Activated T-cell treated with anti-CD3 and anti-CD28 coated beads, Interleukin-2, amount 50 U/mL, for 72 hours (primary cell): ENCODE data around the gene FADS1. TPM values are rescaled to one million over a fixed set of nuclear protein-coding genes. Genes with fewer than 3 reads are reported as not detected.

Experiments
- ATAC-seq, 2 donors: fragments of 150-1000 bp; cut with Tn5 transposase; replicated peaks in 1 of 2; 2 replicates each; pipeline ENCODE4 v1.10.0; 2021; ENCODE audit warnings: moderate library complexity in 2 of 2, mild to moderate bottlenecking in 1 of 2
- DNase-seq, 2 donors: peaks; one replicate each; pipeline ENCODE4 v3.0.0; 2021 to 2022; ENCODE audit warnings: mixed read lengths in 1 of 2
- H3K27ac Mint-ChIP-seq: one replicate; pipeline ENCODE4 v1.8.0; 2022; ENCODE audit warnings: mild to moderate bottlenecking, moderate library complexity, mixed read lengths
- H3K27me3 Mint-ChIP-seq: one replicate; pipeline ENCODE4 v1.8.0; 2022; ENCODE audit warnings: low read depth, mixed read lengths
- H3K36me3 Mint-ChIP-seq, 2 donors: one replicate each; pipeline ENCODE4 v1.8.0; 2022; ENCODE audit warnings: mixed read lengths in 2 of 2, mild to moderate bottlenecking in 1 of 2; ENCODE audit not compliant: insufficient read depth in 2 of 2
- H3K4me1 Mint-ChIP-seq: one replicate; pipeline ENCODE4 v1.8.0; 2022; ENCODE audit warnings: low read depth, mixed read lengths
- H3K4me3 Mint-ChIP-seq, 2 donors: one replicate each; pipeline ENCODE4 v1.8.0; 2022; ENCODE audit warnings: mild to moderate bottlenecking in 2 of 2, mixed read lengths in 2 of 2, moderate library complexity in 2 of 2
- H3K9me3 Mint-ChIP-seq, 2 donors: one replicate each; pipeline ENCODE4 v1.8.0; 2022; ENCODE audit warnings: mixed read lengths in 2 of 2
- total RNA-seq, 2 donors: library from RNA; stranded (reverse); gene quantifications; one replicate each; pipeline ENCODE4 v1.2.3, GENCODE V29; 2022

Gene FADS1
- total RNA-seq, 2 donors from 2014 or later: 8.5 to 17.7 TPM

DNA sequence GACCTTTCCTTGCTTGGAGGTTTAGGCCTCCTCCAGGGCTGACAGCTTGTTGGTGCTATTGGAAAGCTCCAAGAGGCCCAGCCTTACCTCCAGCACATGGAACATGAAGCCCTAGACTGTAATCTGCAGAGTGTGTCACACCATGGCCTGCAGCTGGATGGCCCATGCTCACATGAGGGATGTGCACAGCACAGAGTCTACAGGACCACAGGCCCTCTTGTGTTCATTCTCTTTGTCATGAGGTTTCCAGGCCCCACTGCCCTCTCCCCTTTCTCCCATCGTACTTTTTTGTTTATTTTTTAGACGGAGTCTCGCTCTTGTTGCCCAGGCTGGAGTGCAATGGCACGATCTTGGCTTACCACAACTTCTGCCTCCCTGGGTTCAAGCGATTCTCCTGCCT is 10.0 kb downstream of the FADS1 start:
- H3K4me3 Mint-ChIP-seq: no peak overlapping the region

DNA sequence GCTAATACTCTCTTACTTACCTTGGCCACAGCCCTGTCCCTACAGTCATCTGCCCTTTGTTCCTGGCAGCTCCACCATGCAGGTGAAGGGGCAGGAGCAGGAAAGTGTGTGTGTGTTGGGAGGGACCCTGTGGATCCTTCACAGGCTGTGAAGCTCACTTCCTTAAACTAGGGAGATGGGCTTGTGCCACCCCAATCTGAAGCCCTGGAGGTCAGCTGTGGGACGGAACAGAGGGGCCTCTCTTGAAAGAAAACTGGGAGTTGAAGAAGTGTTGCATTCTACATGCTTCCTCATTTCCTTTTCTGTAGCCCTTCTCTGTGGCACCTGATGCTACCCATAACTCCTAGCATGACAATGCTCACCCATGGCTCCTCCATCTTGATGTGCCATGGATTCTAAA is 11.7 kb downstream of the FADS1 start:
- Mint-ChIP-seq H3K4me1 (peaks cover 6% of the 10 kb centered on the region), H3K27ac (peak overlapping the region; percentile 52), H3K27me3 (no peaks in the 10 kb centered on the region), H3K36me3 (peaks cover 0 to 13% of the 10 kb centered on the region in 2 donors), H3K4me3 (no peak overlapping the region), H3K9me3 (no peaks in the 10 kb centered on the region)
- no peak for ATAC-seq
- DNase-seq: no peak

More for the DNA sequence above, 10.0 kb downstream of the FADS1 start:
- DNase-seq: no peak
- no peaks in the 10 kb centered on the region for H3K27me3 Mint-ChIP-seq
- H3K27ac Mint-ChIP-seq: no peak overlapping the region
- no peak for ATAC-seq
- H3K9me3 Mint-ChIP-seq: no peaks in the 10 kb centered on the region
- peaks cover 2% of the 10 kb centered on the region for H3K4me1 Mint-ChIP-seq
- H3K36me3 Mint-ChIP-seq: peaks cover 0 to 14% of the 10 kb centered on the region in 2 donors

DNA sequence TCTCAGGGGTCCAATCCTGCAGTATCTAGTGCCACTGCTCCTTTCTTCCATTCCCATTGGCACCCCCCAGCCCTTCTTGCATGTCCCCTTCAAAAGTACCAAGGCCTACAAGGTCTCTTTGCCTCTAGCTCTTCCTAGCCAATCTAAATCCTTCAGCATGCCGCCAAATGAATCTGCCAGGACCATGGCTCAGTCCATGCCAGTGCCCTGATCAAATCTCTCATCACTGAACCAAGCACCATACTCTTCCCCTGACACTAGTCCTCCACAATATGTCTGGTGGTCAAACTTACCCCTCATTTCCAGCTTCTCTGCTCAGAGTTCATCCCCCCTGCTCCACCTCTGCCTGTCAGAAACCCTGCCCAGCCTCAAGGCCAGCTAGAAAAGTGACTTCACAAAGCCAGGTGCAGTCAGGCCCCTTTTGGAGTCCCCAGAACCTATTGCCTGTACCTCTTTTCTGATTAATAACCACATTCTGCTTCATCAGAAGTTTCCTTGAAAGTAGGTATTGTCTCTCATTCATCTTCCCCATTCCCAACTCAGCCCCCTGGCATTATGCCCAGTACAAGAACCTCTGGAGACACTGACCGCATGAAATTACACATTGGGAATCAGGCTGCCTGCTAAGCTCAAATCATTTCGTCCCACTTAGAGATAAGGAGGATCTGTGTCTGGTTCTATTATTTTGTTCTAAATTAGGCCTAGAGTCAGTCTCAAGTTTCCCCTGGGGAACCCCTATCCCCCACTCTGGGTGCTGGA is 12.7 kb downstream of the FADS1 start:
- no peak for DNase-seq
- Mint-ChIP-seq H3K27me3 (no peaks in the 10 kb centered on the region), H3K36me3 (peaks cover 0 to 13% of the 10 kb centered on the region in 2 donors), H3K27ac (no peak overlapping the region), H3K4me1 (peaks cover 9% of the 10 kb centered on the region), H3K9me3 (no peaks in the 10 kb centered on the region), H3K4me3 (no peak overlapping the region)
- ATAC-seq: no peak

DNA sequence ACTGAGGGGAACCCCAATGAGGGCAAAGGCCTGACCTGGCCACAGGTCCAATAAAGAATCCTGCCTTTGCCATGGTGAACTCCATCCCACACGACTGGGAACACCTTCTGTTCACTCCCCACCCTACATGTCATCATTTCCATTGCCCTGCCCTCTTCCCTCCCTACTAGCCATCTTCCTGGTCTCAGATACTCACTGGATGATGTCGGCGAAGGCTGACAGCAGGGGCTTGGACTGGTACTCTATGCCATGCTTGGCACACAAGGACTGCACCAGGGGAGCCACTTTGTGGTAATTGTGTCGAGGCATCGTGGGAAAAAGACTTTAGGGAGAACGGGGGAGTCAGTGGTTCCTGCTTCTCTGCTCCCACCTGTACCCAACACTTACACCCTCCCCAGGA is 14.2 kb downstream of the FADS1 start:
- peaks cover 0 to 21% of the 10 kb centered on the region in 2 donors for H3K36me3 Mint-ChIP-seq
- no peaks in the 10 kb centered on the region for H3K9me3 Mint-ChIP-seq
- H3K27me3 Mint-ChIP-seq: no peaks in the 10 kb centered on the region
- H3K4me1 Mint-ChIP-seq: peaks cover 12% of the 10 kb centered on the region
- no peak for ATAC-seq
- H3K4me3 Mint-ChIP-seq: no peak overlapping the region
- no peak for DNase-seq
- H3K27ac Mint-ChIP-seq: no peak overlapping the region

DNA sequence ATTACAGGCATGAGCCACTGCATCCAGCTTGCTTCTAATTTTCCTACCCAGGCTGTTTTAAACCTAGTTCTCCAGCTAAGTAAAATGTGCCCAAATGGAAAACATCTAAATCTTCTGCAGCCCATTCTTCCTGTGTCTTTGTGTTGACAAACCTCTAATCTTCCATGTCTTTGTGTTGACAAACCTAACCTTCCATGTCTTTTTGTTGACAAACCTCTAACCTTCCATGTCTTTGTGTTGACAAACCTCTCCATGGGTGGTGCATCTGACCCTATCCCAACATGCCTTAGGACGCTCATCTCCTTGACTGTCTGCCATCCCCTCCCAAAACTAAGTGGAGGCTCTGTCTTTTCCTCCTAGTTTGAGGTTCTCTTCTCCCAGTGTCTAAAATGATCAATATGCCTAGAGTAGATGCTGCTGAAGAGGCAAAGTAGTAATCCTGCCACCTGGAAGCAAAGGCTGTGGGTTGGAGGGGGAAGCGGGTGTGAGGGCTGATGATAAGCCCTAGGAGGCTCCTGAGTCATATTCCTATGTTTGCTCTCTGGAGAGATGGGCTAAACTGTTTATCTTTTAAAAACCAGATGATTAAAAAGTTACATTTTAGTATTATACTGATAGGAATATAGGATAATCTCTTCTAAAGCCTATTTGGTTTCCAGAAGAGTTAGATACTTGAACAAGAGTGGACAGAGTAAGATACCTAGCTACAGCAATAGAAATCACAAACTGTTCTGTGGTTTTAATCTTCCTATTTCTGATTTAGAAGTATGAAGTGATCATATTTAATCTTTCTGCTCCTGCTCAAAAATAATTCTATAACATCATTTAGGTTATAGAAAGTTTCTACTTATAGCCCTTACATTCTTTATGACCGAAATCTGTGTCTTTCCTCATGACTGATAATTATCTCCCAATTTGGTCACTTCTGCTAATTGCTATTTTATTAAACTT is 16.2 kb downstream of the FADS1 start:
- no peak for DNase-seq
- Mint-ChIP-seq H3K27ac (peak overlapping the region; percentile 2), H3K36me3 (peaks cover 1 to 33% of the 10 kb centered on the region in 2 donors)

DNA sequence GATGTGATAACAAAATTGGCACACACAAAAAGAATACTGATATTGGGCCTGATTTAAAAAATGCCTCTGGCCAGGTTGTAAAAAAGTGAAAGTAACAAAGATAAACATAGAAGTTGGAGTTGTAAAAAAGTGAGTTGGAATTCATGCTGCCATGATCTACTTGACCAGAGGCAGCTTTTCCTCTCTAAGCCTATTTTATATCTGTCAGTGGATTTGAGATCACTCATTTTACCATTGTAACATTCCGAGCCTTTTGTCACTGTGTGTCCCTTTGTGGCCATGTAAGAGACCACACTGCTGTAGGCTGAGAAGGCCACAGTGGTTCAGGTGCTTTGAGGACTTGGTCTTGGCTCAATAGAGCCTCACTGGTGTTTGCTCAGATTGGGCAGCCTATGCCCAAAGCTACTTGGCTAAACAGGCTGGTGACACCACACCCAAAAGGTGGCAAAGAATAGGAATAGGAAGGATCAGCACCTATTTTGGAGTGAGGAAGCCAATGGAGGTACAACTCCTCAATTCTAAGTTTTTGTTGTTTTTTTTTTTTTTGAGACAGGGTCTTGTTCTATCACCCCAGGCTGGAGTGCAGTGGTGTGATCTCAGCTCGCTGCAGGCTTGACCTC is 17.0 kb downstream of the FADS1 start:
- Mint-ChIP-seq H3K36me3 (peaks cover 1 to 37% of the 10 kb centered on the region in 2 donors), H3K4me3 (no peak overlapping the region), H3K4me1 (peaks cover 38% of the 10 kb centered on the region), H3K9me3 (no peaks in the 10 kb centered on the region), H3K27me3 (no peaks in the 10 kb centered on the region), H3K27ac (no peak overlapping the region)
- DNase-seq (no peak), ATAC-seq (no peak)

More for the DNA sequence above, 16.2 kb downstream of the FADS1 start:
- Mint-ChIP-seq H3K4me1 (peaks cover 31% of the 10 kb centered on the region), H3K4me3 (no peak overlapping the region), H3K27me3 (no peaks in the 10 kb centered on the region), H3K9me3 (no peaks in the 10 kb centered on the region)
- no peak for ATAC-seq

DNA sequence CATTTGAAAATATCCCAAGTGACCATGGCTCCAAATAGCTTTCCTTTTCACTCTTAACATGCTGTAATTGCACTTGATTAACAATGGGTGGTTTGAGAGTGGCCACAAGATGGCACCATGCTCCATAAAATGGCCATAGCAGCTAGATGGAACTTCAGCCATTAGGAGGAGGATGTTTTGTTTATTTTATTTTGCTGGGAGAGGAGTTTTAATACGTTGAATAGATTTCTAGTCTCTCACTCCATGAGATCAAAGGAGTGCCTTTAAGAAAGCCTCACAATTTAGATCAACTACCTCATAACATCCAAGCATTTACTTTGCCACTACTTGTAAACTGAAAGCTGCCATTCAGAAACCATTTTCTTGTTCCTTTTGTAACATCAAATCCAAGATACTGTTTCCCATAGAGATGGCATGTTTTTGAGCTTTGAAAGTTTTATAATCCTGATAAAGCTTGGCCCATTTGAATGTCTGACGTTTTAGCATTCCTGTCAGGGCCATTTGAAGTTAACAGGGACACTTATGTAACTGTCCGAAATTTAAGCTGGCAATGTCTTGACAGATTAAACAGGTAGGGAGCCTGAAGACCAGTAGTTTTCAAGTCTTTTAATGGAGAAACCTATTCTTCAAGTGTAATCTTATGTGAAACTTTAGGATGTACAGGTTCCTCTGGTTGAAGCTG is 19.4 kb downstream of the FADS1 start:
- Mint-ChIP-seq H3K9me3 (no peaks in the 10 kb centered on the region), H3K4me3 (peak overlapping the region in 1 of 2 donors; percentile 20), H3K4me1 (peaks cover 47% of the 10 kb centered on the region), H3K36me3 (peaks cover 4 to 33% of the 10 kb centered on the region in 2 donors), H3K27ac (peak overlapping the region; percentile 2), H3K27me3 (no peaks in the 10 kb centered on the region)
- ATAC-seq (no peak), DNase-seq (peak; percentile 58 to 69)

DNA sequence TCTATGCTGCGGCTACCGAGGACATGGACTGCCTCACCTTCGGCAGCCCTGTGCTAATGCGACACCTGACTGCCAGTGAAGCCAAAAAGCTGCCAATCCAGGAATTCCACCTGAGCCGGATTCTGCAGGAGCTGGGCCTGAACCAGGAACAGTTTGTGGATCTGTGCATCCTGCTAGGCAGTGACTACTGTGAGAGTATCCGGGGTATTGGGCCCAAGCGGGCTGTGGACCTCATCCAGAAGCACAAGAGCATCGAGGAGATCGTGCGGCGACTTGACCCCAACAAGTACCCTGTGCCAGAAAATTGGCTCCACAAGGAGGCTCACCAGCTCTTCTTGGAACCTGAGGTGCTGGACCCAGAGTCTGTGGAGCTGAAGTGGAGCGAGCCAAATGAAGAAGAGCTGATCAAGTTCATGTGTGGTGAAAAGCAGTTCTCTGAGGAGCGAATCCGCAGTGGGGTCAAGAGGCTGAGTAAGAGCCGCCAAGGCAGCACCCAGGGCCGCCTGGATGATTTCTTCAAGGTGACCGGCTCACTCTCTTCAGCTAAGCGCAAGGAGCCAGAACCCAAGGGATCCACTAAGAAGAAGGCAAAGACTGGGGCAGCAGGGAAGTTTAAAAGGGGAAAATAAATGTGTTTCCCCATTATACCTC is 20.8 kb downstream of the FADS1 start:
- Mint-ChIP-seq H3K36me3 (peaks cover 7 to 34% of the 10 kb centered on the region in 2 donors), H3K4me1 (peaks cover 55% of the 10 kb centered on the region), H3K9me3 (no peaks in the 10 kb centered on the region), H3K4me3 (no peak overlapping the region), H3K27me3 (no peaks in the 10 kb centered on the region), H3K27ac (no peak overlapping the region)
- ATAC-seq (no peak), DNase-seq (no peak)

DNA sequence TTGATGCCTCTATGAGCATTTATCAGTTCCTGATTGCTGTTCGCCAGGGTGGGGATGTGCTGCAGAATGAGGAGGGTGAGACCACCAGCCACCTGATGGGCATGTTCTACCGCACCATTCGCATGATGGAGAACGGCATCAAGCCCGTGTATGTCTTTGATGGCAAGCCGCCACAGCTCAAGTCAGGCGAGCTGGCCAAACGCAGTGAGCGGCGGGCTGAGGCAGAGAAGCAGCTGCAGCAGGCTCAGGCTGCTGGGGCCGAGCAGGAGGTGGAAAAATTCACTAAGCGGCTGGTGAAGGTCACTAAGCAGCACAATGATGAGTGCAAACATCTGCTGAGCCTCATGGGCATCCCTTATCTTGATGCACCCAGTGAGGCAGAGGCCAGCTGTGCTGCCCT is 21.3 kb downstream of the FADS1 start:
- peak overlapping the region in 1 of 2 donors; percentile 21 for H3K4me3 Mint-ChIP-seq
- H3K27me3 Mint-ChIP-seq: no peaks in the 10 kb centered on the region
- ATAC-seq (no peak), DNase-seq (no peak)
- peaks cover 7 to 33% of the 10 kb centered on the region in 2 donors for H3K36me3 Mint-ChIP-seq
- peaks cover 52% of the 10 kb centered on the region for H3K4me1 Mint-ChIP-seq
- H3K9me3 Mint-ChIP-seq: no peaks in the 10 kb centered on the region
- no peak overlapping the region for H3K27ac Mint-ChIP-seq

DNA sequence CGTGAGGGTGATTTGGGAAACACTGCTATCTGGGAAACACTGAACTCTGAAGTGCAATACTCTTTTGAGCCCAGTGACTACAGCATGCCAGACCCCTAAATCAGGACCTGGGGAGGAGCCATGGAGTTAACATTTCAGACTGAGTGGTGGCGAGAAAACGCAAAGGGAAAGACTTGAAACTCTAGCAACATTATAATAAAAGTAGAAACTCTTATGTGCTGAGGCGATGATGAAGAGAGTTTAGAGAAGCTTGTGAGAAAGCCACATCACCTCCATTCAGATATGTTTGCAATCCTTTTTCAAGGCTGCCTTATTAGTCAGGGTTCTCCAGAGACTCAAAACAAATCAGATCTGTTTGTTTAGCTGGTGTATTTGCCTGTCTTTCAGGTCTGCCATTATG is 22.2 kb downstream of the FADS1 start:
- no peaks in the 10 kb centered on the region for H3K27me3 Mint-ChIP-seq
- H3K4me1 Mint-ChIP-seq: peaks cover 57% of the 10 kb centered on the region
- no peak overlapping the region for H3K27ac Mint-ChIP-seq
- H3K4me3 Mint-ChIP-seq: peak overlapping the region; percentile 27 to 98
- no peak for ATAC-seq
- no peak for DNase-seq
- no peaks in the 10 kb centered on the region for H3K9me3 Mint-ChIP-seq
- peaks cover 10 to 31% of the 10 kb centered on the region in 2 donors for H3K36me3 Mint-ChIP-seq

DNA sequence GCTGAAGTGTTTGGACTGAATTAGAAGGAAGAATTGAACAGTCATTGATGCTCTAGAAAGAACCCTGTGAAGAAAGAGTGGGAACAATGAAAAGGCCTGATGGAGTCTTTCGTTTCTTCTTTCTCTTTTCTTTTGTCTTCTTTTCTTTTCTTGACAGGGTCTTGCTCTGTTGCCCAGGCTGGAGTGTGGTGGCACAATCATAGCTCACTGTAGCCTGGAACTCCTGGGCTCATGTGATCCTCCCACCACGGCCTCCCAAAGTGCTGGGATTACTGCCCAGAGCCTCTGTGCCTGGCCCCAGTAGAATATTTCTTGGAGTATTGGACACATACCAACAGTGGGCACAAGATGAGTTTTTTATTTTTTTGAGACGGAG is 23.0 kb downstream of the FADS1 start:
- Mint-ChIP-seq H3K9me3 (no peaks in the 10 kb centered on the region), H3K4me3 (peak overlapping the region; percentile 97 to 98), H3K36me3 (peaks cover 11 to 30% of the 10 kb centered on the region in 2 donors), H3K4me1 (peaks cover 56% of the 10 kb centered on the region), H3K27me3 (no peaks in the 10 kb centered on the region), H3K27ac (peak overlapping the region; percentile 90)
- no peak for DNase-seq
- ATAC-seq: no peak
